Body of pancreas (tissue), 4 donors: ENCODE data around the gene WNK2. TPM values are rescaled to one million over a fixed set of nuclear protein-coding genes. Genes with fewer than 3 reads are reported as not detected.

ENCODE experiments used
- ATAC-seq: fragments of 150-250 bp; one replicate; pipeline ENCODE4 v1.9.1; 2016
- DNase-seq, 4 donors: peaks; one replicate each; pipeline ENCODE4 v3.0.0-alpha.2; 2019
- H3K27ac ChIP-seq, 4 donors: fragments of 200-600 bp; sonication (generic); 1 replicate in 3 of 4; 2 replicates in 1 of 4; pipeline versions ENCODE4 v1.5.1 to v1.6.1; 2016 to 2019; ENCODE audit warnings: mild to moderate bottlenecking in 1 of 4, mixed read lengths in 1 of 4, moderate library complexity in 1 of 4
- H3K27me3 ChIP-seq, 2 donors: fragments of 200-600 bp; sonication (generic); one replicate each; pipeline ENCODE4 v1.6.0; 2016; ENCODE audit warnings: mild to moderate bottlenecking in 1 of 2
- H3K36me3 ChIP-seq, 2 donors: fragments of 200-600 bp; sonication (generic); replicated peaks in 1 of 2; 2 replicates each; pipeline ENCODE4 v1.5.1; 2016; ENCODE audit warnings: low read depth in 2 of 2; ENCODE audit not compliant: insufficient read depth in 1 of 2
- H3K4me1 ChIP-seq: fragments of 200-600 bp; sonication (generic); one replicate; pipeline ENCODE4 v1.6.0; 2016
- H3K4me3 ChIP-seq, 2 donors: fragments of 200-600 bp; sonication (generic); 1 replicate in 1 of 2; 2 replicates in 1 of 2; pipeline ENCODE4 v1.5.1; 2016 to 2019
- H3K9me3 ChIP-seq, 3 donors: fragments of 200-600 bp; sonication (generic); 1 replicate in 2 of 3; 2 replicates in 1 of 3; pipeline ENCODE4 v1.5.1; 2016
- CTCF ChIP-seq, 7 experiments: fragments of 450-650 bp in 4 of 7; fragments of 200-600 bp in 3 of 7; sonication (generic) in 3 of 7; IDR thresholded peaks; one replicate each; pipeline ENCODE4 v1.5.1; 2016 to 2019; ENCODE audit warnings: antibody characterized with exemption in 7 of 7
- POLR2A ChIP-seq, 3 donors: fragments of 450-650 bp; IDR thresholded peaks; one replicate each; pipeline ENCODE4 v1.6.1; 2016; ENCODE audit warnings: antibody characterized with exemption in 3 of 3, mild to moderate bottlenecking in 2 of 3
- WGBS, 2 donors: methylation state at CpG; one replicate each; pipeline ENCODE4 v1.1.5; 2017; 5-methylcytosine and 5-hydroxymethylcytosine counted together
- intact Hi-C: fragments of 100-400 bp; cut with DNase I; formaldehyde crosslinking; loops from one replicate; pipeline ENCODE4 v1.15.1; 2023
- total RNA-seq, 2 donors: library from RNA; depleted of rRNA; stranded (reverse); fragments of >200 nt; gene quantifications; one replicate each; pipeline ENCODE4 v1.1.0, GENCODE V29; 2016

Gene WNK2
- total RNA-seq, 2 donors from 2014 or later = 85.4 to 173 TPM

GRCh38 chr9:93244101-93244500 lies 60.2 kb downstream of the WNK2 start:
- H3K27ac ChIP-seq = peak overlapping the region; percentile 32 to 74 (median 66)
- TF ChIP-seq CTCF (IDR thresholded peaks at IDR 0.05) = no peak
- TF ChIP-seq POLR2A (IDR thresholded peaks at IDR 0.05) = no peak
- H3K9me3 ChIP-seq = no peaks in the 10 kb centered on the region
- no peak overlapping the region for H3K4me3 ChIP-seq
- peaks cover 0 to 5% of the 10 kb centered on the region in 2 donors for H3K36me3 ChIP-seq
- H3K27me3 ChIP-seq = no peaks in the 10 kb centered on the region
- peaks cover 23% of the 10 kb centered on the region for H3K4me1 ChIP-seq
- 61 to 82% methylated on average over 2 to 5 of the region's 5 CpGs for WGBS, 2 donors
- no peak for ATAC-seq
- intact Hi-C loops = no loop called here
- no peak for DNase-seq

- no peak for TF ChIP-seq CTCF (IDR thresholded peaks at IDR 0.05)
- peak; percentile 68 for ATAC-seq
- peak in 1 of 4 donors; percentile 42 for DNase-seq
- Histone ChIP-seq H3K9me3 (no peaks in the 10 kb centered on the region), H3K4me1 (peaks cover 23% of the 10 kb centered on the region), H3K27ac (peak overlapping the region; percentile 32 to 74 (median 66)), H3K4me3 (no peak overlapping the region), H3K27me3 (no peaks in the 10 kb centered on the region), H3K36me3 (peaks cover 0 to 2% of the 10 kb centered on the region in 2 donors)
- WGBS, 2 donors = 44 to 73% methylated on average over 18 to 24 of the region's 24 CpGs
- intact Hi-C loops = no loop called here
Measured at GRCh38 chr9:93244510-93245436, 60.8 kb downstream of the WNK2 start.

- TF ChIP-seq POLR2A (IDR thresholded peaks at IDR 0.05) = no peak
- no peak for TF ChIP-seq CTCF (IDR thresholded peaks at IDR 0.05)
- 79 to 82% methylated on average over 4 to 5 of the region's 5 CpGs for WGBS, 2 donors
- no peak overlapping the region for H3K4me3 ChIP-seq
- peak overlapping the region in 3 of 4 donors; percentile 32 to 74 (median 73) for H3K27ac ChIP-seq
- no peak for ATAC-seq
- peaks cover 0 to 2% of the 10 kb centered on the region in 2 donors for H3K36me3 ChIP-seq
- peak in 1 of 4 donors; percentile 9 for DNase-seq
- no peaks in the 10 kb centered on the region for H3K9me3 ChIP-seq
- H3K27me3 ChIP-seq = no peaks in the 10 kb centered on the region
- H3K4me1 ChIP-seq = peaks cover 23% of the 10 kb centered on the region
- intact Hi-C loops = no loop called here
Measured at GRCh38 chr9:93245437-93245970, 61.6 kb downstream of the WNK2 start.

- H3K9me3 ChIP-seq = no peaks in the 10 kb centered on the region
- H3K27me3 ChIP-seq = no peaks in the 10 kb centered on the region
- no peak overlapping the region for H3K27ac ChIP-seq
- WGBS, 2 donors = 89 to 93% methylated on average over 6 to 14 of the region's 14 CpGs
- peaks cover 19% of the 10 kb centered on the region for H3K4me1 ChIP-seq
- H3K4me3 ChIP-seq = no peak overlapping the region
- DNase-seq (no peak), ATAC-seq (no peak)
- no peak for TF ChIP-seq POLR2A (IDR thresholded peaks at IDR 0.05)
- intact Hi-C loops = no loop called here
- H3K36me3 ChIP-seq = peaks cover 0 to 2% of the 10 kb centered on the region in 2 donors
Measured at GRCh38 chr9:93246111-93246510, 62.2 kb downstream of the WNK2 start.

GRCh38 chr9:93246526-93246925 lies 62.6 kb downstream of the WNK2 start:
- Histone ChIP-seq H3K4me3 (no peak overlapping the region), H3K36me3 (peaks cover 0 to 2% of the 10 kb centered on the region in 2 donors), H3K9me3 (no peaks in the 10 kb centered on the region), H3K4me1 (peaks cover 19% of the 10 kb centered on the region), H3K27ac (no peak overlapping the region), H3K27me3 (no peaks in the 10 kb centered on the region)
- WGBS, 2 donors = 87 to 94% methylated on average over 7 of the region's 7 CpGs
- ATAC-seq = no peak
- no peak for DNase-seq
- intact Hi-C loops = no loop called here
- TF ChIP-seq POLR2A (IDR thresholded peaks at IDR 0.05) (no peak), CTCF (IDR thresholded peaks at IDR 0.05) (no peak)
